H1 (cell line): ENCODE results near the gene FANCE. TPM values are rescaled to one million over a fixed set of nuclear protein-coding genes. Genes with fewer than 3 reads are reported as not detected.

ENCODE experiments used
- CBX8 ChIP-seq: fragments of 300-800, 300-1000 bp; sonication (generic); IDR thresholded peaks from 2 replicates; pipeline ENCODE4 v1.7.1; 2016; ENCODE audit warnings: low read depth, low read length, borderline replicate concordance
- CHD2 ChIP-seq: IDR thresholded peaks from 2 replicates; pipeline ENCODE4 v1.6.1; 2012; ENCODE audit warnings: low read length, improper control_type of control experiment
- HDAC2 ChIP-seq, 2 experiments: fragments of 300-600 bp in 1 of 2; sonication (generic) in 1 of 2; IDR thresholded peaks; 2 replicates each; pipeline ENCODE4 v1.6.1; 2011 to 2012; ENCODE audit warnings: low read depth in 2 of 2, low read length in 2 of 2, mild to moderate bottlenecking in 2 of 2, moderate library complexity in 2 of 2, borderline replicate concordance in 1 of 2, inconsistent platforms in 1 of 2
- MAFK ChIP-seq: IDR thresholded peaks from 2 replicates; pipeline ENCODE4 v1.6.1; 2012; ENCODE audit warnings: low read depth, mild to moderate bottlenecking, improper control_type of control experiment, low read length
- SP4 ChIP-seq: IDR thresholded peaks from 2 replicates; pipeline ENCODE4 v1.6.1; 2012; ENCODE audit warnings: low read length, inconsistent platforms
- TAF1 ChIP-seq: IDR thresholded peaks from 2 replicates; pipeline ENCODE4 v1.6.1; 2011; ENCODE audit warnings: mild to moderate bottlenecking, low read depth, low read length
- TAF7 ChIP-seq: optimal IDR thresholded peaks from 2 replicates; pipeline ENCODE3; 2011; ENCODE audit warnings: low read depth, mild to moderate bottlenecking, inconsistent platforms, low read length, moderate library complexity, borderline replicate concordance
- polyA plus RNA-seq, 7 experiments: library from polyadenylated mRNA; depleted of rRNA in 3 of 7; stranded (reverse) in 5 of 7; unstranded in 2 of 7; fragments of >200 nt in 5 of 7; fragments of 200-250 nt in 2 of 7; gene quantifications; 1 replicate in 5 of 7; 2 replicates in 1 of 7; 4 replicates in 1 of 7; pipeline versions ENCODE4 v1.2.1 to v1.2.3, GENCODE V29; 2011 to 2013; ENCODE audit warnings: missing spikeins in 2 of 7, mixed read lengths in 2 of 7
- total RNA-seq: library from RNA; stranded (reverse); fragmentation: NEBNext Ultra II Directional; extraction: Animal tissue kit (Norgen Biotek cat#: 25700); gene quantifications from 2 replicates; pipeline ENCODE4 v1.2.1, GENCODE V29; 2021

FANCE gene
- total and polyA plus RNA-seq, 2 of the 8 experiments (the other 6 are each of a cell fraction or from before 2014, with no cell fraction given): 16.1 to 17.0 TPM

DNA sequence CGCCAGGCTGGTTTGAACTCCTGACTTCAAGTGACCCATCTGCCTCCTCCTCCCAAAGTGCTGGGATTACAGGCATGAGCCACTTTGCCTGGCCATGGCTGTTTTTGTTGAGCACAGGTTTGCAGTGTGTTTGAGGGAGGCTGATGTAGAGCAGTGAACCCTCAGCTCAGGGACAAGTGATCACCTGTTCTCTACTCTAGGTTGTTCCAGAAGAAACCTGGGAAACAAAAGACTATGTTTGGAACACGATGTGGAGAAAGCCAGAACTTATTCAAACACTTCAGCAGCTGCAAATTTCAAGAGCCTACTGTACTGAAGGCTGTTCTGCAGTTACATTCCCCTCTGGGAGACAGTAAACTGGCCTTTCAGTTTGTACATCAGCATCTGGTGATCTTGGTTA is 55.9 kb downstream of the FANCE start (continued):
- TF ChIP-seq CHD2 (no peak), TAF7 (no peak), HDAC2 (IDR thresholded peaks at IDR 0.05; ENCODE audit: borderline replicate concordance in 1 of 2, low read depth in 2 of 2, low read length in 2 of 2) (no peak), CBX8 (no peak), MAFK (no peak), TAF1 (no peak), SP4 (no peak)
- TF ChIP-seq, all 59 proteins: peak for 0
